ENCODE measurements around the gene PARVB. TPM values are rescaled to one million over a fixed set of nuclear protein-coding genes. Genes with fewer than 3 reads are reported as not detected.

PARVB gene
- total and polyA plus RNA-seq, 2 donors (not counting 1 experiment from before 2014, with no cell fraction given), result 12.1 to 47.3 TPM

GRCh38 chr22:44111562-44112155, 87.6 kb downstream of the PARVB start:
- TF ChIP-seq EZH2 (IDR thresholded peaks at IDR 0.05; ENCODE audit: low read length, missing control alignments), result no peak
- Histone ChIP-seq H4K20me1 (ENCODE audit: control insufficient read depth, extremely low read depth, insufficient read depth, low read length) (no peaks in the 10 kb centered on the region), H3K27ac (ENCODE audit: insufficient read depth, low read length) (no peak overlapping the region), H3K4me3 (replicated peaks in 1 of 4; ENCODE audit: control extremely low read depth in 1 of 4, insufficient read depth in 1 of 4, low read depth in 3 of 4, low read length in 4 of 4) (no peak overlapping the region), H3K4me2 (ENCODE audit: extremely low read depth, insufficient read depth, low read length) (no peak overlapping the region), H3K9ac (ENCODE audit: insufficient read depth, low read length) (no peak overlapping the region), H3K4me1 (ENCODE audit: control insufficient read depth, extremely low read depth, insufficient read depth, low read length) (no peaks in the 10 kb centered on the region), H3K36me3 (ENCODE audit: control insufficient read depth, insufficient read depth, low read length) (no peaks in the 10 kb centered on the region), H3K79me2 (ENCODE audit: control insufficient read depth, insufficient read depth, low read length) (no peaks in the 10 kb centered on the region), H3K9me3 (ENCODE audit: control insufficient read depth, insufficient read depth, low read depth, low read length) (no peaks in the 10 kb centered on the region), H2AFZ (ENCODE audit: low read length) (no peak overlapping the region), H3K27me3 (ENCODE audit: control insufficient read depth, insufficient read depth, low read length) (no peaks in the 10 kb centered on the region)
- DNase-seq (ENCODE audit: low read depth in 2 of 2), result no peak

GRCh38 chr22:44112191-44112590, 88.1 kb downstream of the PARVB start:
- Histone ChIP-seq H3K27me3 (ENCODE audit: control insufficient read depth, insufficient read depth, low read length) (no peaks in the 10 kb centered on the region), H3K36me3 (ENCODE audit: control insufficient read depth, insufficient read depth, low read length) (no peaks in the 10 kb centered on the region), H2AFZ (ENCODE audit: low read length) (no peak overlapping the region), H3K4me3 (replicated peaks in 1 of 4; ENCODE audit: control extremely low read depth in 1 of 4, insufficient read depth in 1 of 4, low read depth in 3 of 4, low read length in 4 of 4) (no peak overlapping the region), H3K79me2 (ENCODE audit: control insufficient read depth, insufficient read depth, low read length) (no peaks in the 10 kb centered on the region), H3K4me2 (ENCODE audit: extremely low read depth, insufficient read depth, low read length) (no peak overlapping the region), H3K27ac (ENCODE audit: insufficient read depth, low read length) (no peak overlapping the region), H4K20me1 (ENCODE audit: control insufficient read depth, extremely low read depth, insufficient read depth, low read length) (no peaks in the 10 kb centered on the region), H3K4me1 (ENCODE audit: control insufficient read depth, extremely low read depth, insufficient read depth, low read length) (no peaks in the 10 kb centered on the region), H3K9ac (ENCODE audit: insufficient read depth, low read length) (no peak overlapping the region), H3K9me3 (ENCODE audit: control insufficient read depth, insufficient read depth, low read depth, low read length) (no peaks in the 10 kb centered on the region)
- no peak for TF ChIP-seq EZH2 (IDR thresholded peaks at IDR 0.05; ENCODE audit: low read length, missing control alignments)
- no peak for TF ChIP-seq CTCF (conservative IDR thresholded peaks at IDR 0.05 in 1 of 2, IDR thresholded peaks at IDR 0.05 in 1 of 2; ENCODE audit: low read depth in 1 of 2, low read length in 2 of 2)
- no peak for DNase-seq (ENCODE audit: low read depth in 2 of 2)

- H3K9ac ChIP-seq (ENCODE audit: insufficient read depth, low read length), result no peak overlapping the region
- H3K4me3 ChIP-seq (replicated peaks in 1 of 4; ENCODE audit: control extremely low read depth in 1 of 4, insufficient read depth in 1 of 4, low read depth in 3 of 4, low read length in 4 of 4), result no peak overlapping the region
- H4K20me1 ChIP-seq (ENCODE audit: control insufficient read depth, extremely low read depth, insufficient read depth, low read length), result no peaks in the 10 kb centered on the region
- no peak for TF ChIP-seq EZH2 (IDR thresholded peaks at IDR 0.05; ENCODE audit: low read length, missing control alignments)
- no peak for TF ChIP-seq CTCF (conservative IDR thresholded peaks at IDR 0.05 in 1 of 2, IDR thresholded peaks at IDR 0.05 in 1 of 2; ENCODE audit: low read depth in 1 of 2, low read length in 2 of 2)
- no peak for DNase-seq (ENCODE audit: low read depth in 2 of 2)
- H3K36me3 ChIP-seq (ENCODE audit: control insufficient read depth, insufficient read depth, low read length), result no peaks in the 10 kb centered on the region
- H3K79me2 ChIP-seq (ENCODE audit: control insufficient read depth, insufficient read depth, low read length), result no peaks in the 10 kb centered on the region
- no peaks in the 10 kb centered on the region for H3K9me3 ChIP-seq (ENCODE audit: control insufficient read depth, insufficient read depth, low read depth, low read length)
- H3K27ac ChIP-seq (ENCODE audit: insufficient read depth, low read length), result no peak overlapping the region
- no peaks in the 10 kb centered on the region for H3K4me1 ChIP-seq (ENCODE audit: control insufficient read depth, extremely low read depth, insufficient read depth, low read length)
- H3K27me3 ChIP-seq (ENCODE audit: control insufficient read depth, insufficient read depth, low read length), result no peaks in the 10 kb centered on the region
- no peak overlapping the region for H3K4me2 ChIP-seq (ENCODE audit: extremely low read depth, insufficient read depth, low read length)
- no peak overlapping the region for H2AFZ ChIP-seq (ENCODE audit: low read length)
Observed at GRCh38 chr22:44116331-44116730, 92.2 kb downstream of the PARVB start.
